Stimulated activated CD4-positive, alpha-beta T cell treated with anti-CD3 and anti-CD28 coated beads, Interleukin-4, amount 100 ng/mL, for 4 hours (primary cell): ENCODE measurements around the gene HDAC4.

Experiments used
- DNase-seq, 2 experiments: peaks; one replicate each; pipeline ENCODE4 v3.0.0-alpha.2; 2020

HDAC4 gene

GRCh38 chr2:239068411-239068810 lies 332.4 kb downstream of the HDAC4 start:
- no peak for DNase-seq

- no peak for DNase-seq
Observed at GRCh38 chr2:239067196-239067865, 333.5 kb downstream of the HDAC4 start.

GRCh38 chr2:239066597-239066996 lies 334.2 kb downstream of the HDAC4 start:
- no peak for DNase-seq

GRCh38 chr2:239065962-239066361 lies 334.9 kb downstream of the HDAC4 start:
- DNase-seq, result no peak

- no peak for DNase-seq
Observed at GRCh38 chr2:239065537-239065936, 335.3 kb downstream of the HDAC4 start.

- no peak for DNase-seq
Observed at GRCh38 chr2:239064891-239065290, 335.9 kb downstream of the HDAC4 start.

- no peak for DNase-seq
Observed at GRCh38 chr2:239064253-239064652, 336.6 kb downstream of the HDAC4 start.

GRCh38 chr2:239062743-239063142 lies 338.1 kb downstream of the HDAC4 start:
- DNase-seq, result no peak

- DNase-seq, result no peak
Observed at GRCh38 chr2:239061824-239062570, 338.8 kb downstream of the HDAC4 start.

- DNase-seq, result no peak
Observed at GRCh38 chr2:239061121-239061666, 339.6 kb downstream of the HDAC4 start.

GRCh38 chr2:239060676-239061075 lies 340.1 kb downstream of the HDAC4 start:
- DNase-seq, result no peak

- no peak for DNase-seq
Observed at GRCh38 chr2:239059854-239060253, 341.0 kb downstream of the HDAC4 start.

- no peak for DNase-seq
Observed at GRCh38 chr2:239058766-239059165, 342.1 kb downstream of the HDAC4 start.

- DNase-seq, result no peak
Observed at GRCh38 chr2:239057533-239057932, 343.3 kb downstream of the HDAC4 start.

GRCh38 chr2:239056611-239057010 lies 344.2 kb downstream of the HDAC4 start:
- DNase-seq, result no peak

GRCh38 chr2:239055756-239056493 lies 344.9 kb downstream of the HDAC4 start:
- DNase-seq, result no peak

GRCh38 chr2:239054921-239055320 lies 345.9 kb downstream of the HDAC4 start:
- DNase-seq, result no peak

GRCh38 chr2:239053801-239054503 lies 346.9 kb downstream of the HDAC4 start:
- DNase-seq, result no peak

- no peak for DNase-seq
Observed at GRCh38 chr2:239052798-239053665, 347.8 kb downstream of the HDAC4 start.

GRCh38 chr2:239051891-239052445 lies 348.9 kb downstream of the HDAC4 start:
- DNase-seq, result no peak

GRCh38 chr2:239050252-239050649 lies 350.6 kb downstream of the HDAC4 start:
- DNase-seq, result no peak
